SK-N-SH (cell line): ENCODE measurements around the gene CNST. TPM values are rescaled to one million over a fixed set of nuclear protein-coding genes. Genes with fewer than 3 reads are reported as not detected.
A peak's percentile ranks its signal among the peaks of the same experiment; 100 is the strongest.

ENCODE experiments used
- CTCF ChIA-PET: fragments of 300-600, 350-600 bp; formaldehyde crosslinking; extraction: SDS; loops from one replicate; lab custom pipeline; 2021; lab: Yijun Ruan, JAX
- POLR2A ChIA-PET: fragments of 350-600 bp; sonication (Branson Sonifier 250); formaldehyde crosslinking; extraction: SDS; loops from one replicate; lab custom pipeline; 2020; ENCODE audit warnings: antibody characterized with exemption, inconsistent platforms; lab: Yijun Ruan, JAX
- DNase-seq: peaks from one replicate; pipeline ENCODE4 v3.0.0; 2012
- H2AFZ ChIP-seq: fragments of 200-600 bp; sonication (generic); 2 replicates; pipeline ENCODE4 v1.8.1; 2016; ENCODE audit warnings: antibody characterized with exemption, mild to moderate bottlenecking, low read depth
- H3F3A ChIP-seq: fragments of 200-600 bp; sonication (generic); replicated peaks from 2 replicates; pipeline ENCODE3; 2016; ENCODE audit warnings: antibody characterized with exemption, mild to moderate bottlenecking; ENCODE audit not compliant: insufficient read depth
- H3K27ac ChIP-seq, 2 experiments: fragments of 200-500 bp in 1 of 2; fragments of 200-600 bp in 1 of 2; sonication (Bioruptor generic) in 1 of 2; sonication (generic), shearing (Covaris generic) in 1 of 2; 2 replicates each; pipeline versions ENCODE4 v1.5.1 to v1.6.1; 2014 to 2016; ENCODE audit warnings: low read depth in 2 of 2, inconsistent platforms in 1 of 2, low read length in 1 of 2, mild to moderate bottlenecking in 1 of 2, mixed read lengths in 1 of 2
- H3K27me3 ChIP-seq: fragments of 200-600 bp; sonication (generic), shearing (Covaris generic); 2 replicates; pipeline ENCODE4 v1.6.1; 2016; ENCODE audit warnings: mixed run types; ENCODE audit not compliant: insufficient read depth
- H3K36me3 ChIP-seq, 2 experiments: fragments of 200-500 bp in 1 of 2; fragments of 200-600 bp in 1 of 2; sonication (Bioruptor generic) in 1 of 2; sonication (generic) in 1 of 2; replicated peaks in 1 of 2; 2 replicates each; pipeline versions ENCODE3 to v1.5.1; 2014 to 2016; ENCODE audit warnings: low read length in 1 of 2, mild to moderate bottlenecking in 1 of 2; ENCODE audit not compliant: insufficient read depth in 2 of 2, control insufficient read depth in 1 of 2
- H3K4me1 ChIP-seq, 2 experiments: fragments of 200-500 bp in 1 of 2; fragments of 200-600 bp in 1 of 2; sonication (Bioruptor generic) in 1 of 2; sonication (generic), shearing (Covaris generic) in 1 of 2; 2 replicates each; pipeline versions ENCODE4 v1.5.1 to v1.6.1; 2014 to 2016; ENCODE audit warnings: low read depth in 1 of 2, low read length in 1 of 2, mixed run types in 1 of 2; ENCODE audit not compliant: insufficient read depth in 2 of 2, control insufficient read depth in 1 of 2
- H3K4me2 ChIP-seq: fragments of 200-600 bp; sonication (generic), shearing (Covaris generic); 2 replicates; pipeline ENCODE4 v1.6.1; 2017; ENCODE audit warnings: mixed run types
- H3K4me3 ChIP-seq, 2 experiments: fragments of 200-500 bp in 1 of 2; fragments of 200-600 bp in 1 of 2; sonication (Bioruptor generic) in 1 of 2; sonication (generic), shearing (Covaris generic) in 1 of 2; 2 replicates each; pipeline versions ENCODE4 v1.5.1 to v1.8.1; 2014 to 2016; ENCODE audit warnings: low read depth in 2 of 2, inconsistent platforms in 1 of 2, low read length in 1 of 2, mild to moderate bottlenecking in 1 of 2, mixed read lengths in 1 of 2, moderate library complexity in 1 of 2
- H3K79me2 ChIP-seq: fragments of 200-600 bp; sonication (generic); 2 replicates; pipeline ENCODE4 v1.8.1; 2017; ENCODE audit warnings: mild to moderate bottlenecking; ENCODE audit not compliant: insufficient read depth
- H3K9ac ChIP-seq: fragments of 200-600 bp; sonication (generic); 2 replicates; pipeline ENCODE4 v1.6.1; 2017; ENCODE audit warnings: mixed run types
- H3K9me2 ChIP-seq: fragments of 200-600 bp; sonication (generic); 2 replicates; pipeline ENCODE4 v1.6.1; 2017; ENCODE audit warnings: mixed run types
- H3K9me3 ChIP-seq: fragments of 200-600 bp; sonication (generic); 2 replicates; pipeline ENCODE4 v1.6.1; 2017; ENCODE audit warnings: mixed run types, mild to moderate bottlenecking, moderate library complexity
- H4K20me1 ChIP-seq: fragments of 200-600 bp; sonication (generic); 2 replicates; pipeline ENCODE4 v1.6.1; 2017; ENCODE audit warnings: mild to moderate bottlenecking, mixed run types; ENCODE audit not compliant: insufficient read depth
- FOXM1 ChIP-seq: IDR thresholded peaks from 2 replicates; pipeline ENCODE4 v1.4.0; 2012; ENCODE audit warnings: low read depth, mild to moderate bottlenecking
- GATA2 ChIP-seq: sonication (generic); formaldehyde crosslinking; IDR thresholded peaks from 2 replicates; pipeline ENCODE4 v1.5.0; 2020; ENCODE audit warnings: mild to moderate bottlenecking, missing genetic modification reagents
- JUND ChIP-seq: IDR thresholded peaks from 2 replicates; pipeline ENCODE4 v1.4.0; 2012
- MEF2A ChIP-seq: IDR thresholded peaks from 2 replicates; pipeline ENCODE4 v1.4.0; 2012; ENCODE audit warnings: low read depth, borderline replicate concordance
- MXI1 ChIP-seq: IDR thresholded peaks from 2 replicates; pipeline ENCODE4 v1.6.1; 2012; ENCODE audit warnings: mild to moderate bottlenecking, low read depth, low read length, improper control_type of control experiment
- NRF1 ChIP-seq: IDR thresholded peaks from 2 replicates; pipeline ENCODE4 v1.6.1; 2012; ENCODE audit warnings: low read depth, mild to moderate bottlenecking, low read length
- RAD21 ChIP-seq: IDR thresholded peaks from 2 replicates; pipeline ENCODE4 v1.6.1; 2012; ENCODE audit warnings: mild to moderate bottlenecking, low read length
- RCOR1 ChIP-seq: fragments of 150-350 bp; IDR thresholded peaks from 2 replicates; pipeline ENCODE4 v1.6.1; 2017; ENCODE audit warnings: antibody characterized with exemption, low read length
- RFX5 ChIP-seq: IDR thresholded peaks from 2 replicates; pipeline ENCODE4 v1.6.1; 2012; ENCODE audit warnings: mild to moderate bottlenecking, improper control_type of control experiment, low read length
- SIN3A ChIP-seq: IDR thresholded peaks from 2 replicates; pipeline ENCODE4 v1.6.1; 2012; ENCODE audit warnings: low read depth, mild to moderate bottlenecking, low read length, moderate library complexity, borderline replicate concordance
- SMC3 ChIP-seq: IDR thresholded peaks from 2 replicates; pipeline ENCODE4 v1.6.1; 2012; ENCODE audit warnings: low read depth, low read length, improper control_type of control experiment
- TAF1 ChIP-seq: IDR thresholded peaks from 2 replicates; pipeline ENCODE4 v1.6.1; 2012; ENCODE audit warnings: low read depth, mild to moderate bottlenecking, low read length, moderate library complexity, borderline replicate concordance
- WGBS: methylation state at CpG from one replicate; pipeline ENCODE4 v1.1.6; 2017; ENCODE audit warnings: low lambda C conversion rate; 5-methylcytosine and 5-hydroxymethylcytosine counted together
- polyA plus RNA-seq, 3 experiments: library from polyadenylated mRNA; depleted of rRNA; stranded (reverse); fragments of >200 nt; gene quantifications; 2 replicates each; pipeline ENCODE4 v1.2.3, GENCODE V29; 2012
- TF ChIP-seq, protein P1 (sequence below): IDR thresholded peaks from 2 replicates; pipeline ENCODE4 v1.4.0; 2012; ENCODE audit warnings: low read depth, borderline replicate concordance
- TF ChIP-seq, protein P2 (sequence below): fragments of 150-350 bp; IDR thresholded peaks from 2 replicates; pipeline ENCODE4 v1.6.1; 2016; ENCODE audit warnings: mild to moderate bottlenecking, low read depth, low read length
- TF ChIP-seq, protein P3 (sequence below): fragments of 150-350 bp; IDR thresholded peaks from 2 replicates; pipeline ENCODE4 v1.6.1; 2017; ENCODE audit warnings: antibody characterized with exemption, low read length, low read depth, borderline replicate concordance
- TF ChIP-seq, protein P4 (sequence below): IDR thresholded peaks from 2 replicates; pipeline ENCODE4 v1.4.0; 2012; ENCODE audit warnings: low read depth
- TF ChIP-seq, protein P5 (sequence below): fragments of 200-600 bp; sonication (generic); IDR thresholded peaks from 2 replicates; pipeline ENCODE4 v1.6.1; 2017; ENCODE audit warnings: antibody characterized with exemption, mild to moderate bottlenecking, moderate library complexity
- TF ChIP-seq, protein P6 (sequence below): IDR thresholded peaks from 2 replicates; pipeline ENCODE4 v1.4.0; 2012; ENCODE audit warnings: low read depth, borderline replicate concordance

The CNST gene
- polyA plus RNA-seq, 1 of the 3 experiments (the other 2 are of a cell fraction): 21.7 TPM

DNA sequence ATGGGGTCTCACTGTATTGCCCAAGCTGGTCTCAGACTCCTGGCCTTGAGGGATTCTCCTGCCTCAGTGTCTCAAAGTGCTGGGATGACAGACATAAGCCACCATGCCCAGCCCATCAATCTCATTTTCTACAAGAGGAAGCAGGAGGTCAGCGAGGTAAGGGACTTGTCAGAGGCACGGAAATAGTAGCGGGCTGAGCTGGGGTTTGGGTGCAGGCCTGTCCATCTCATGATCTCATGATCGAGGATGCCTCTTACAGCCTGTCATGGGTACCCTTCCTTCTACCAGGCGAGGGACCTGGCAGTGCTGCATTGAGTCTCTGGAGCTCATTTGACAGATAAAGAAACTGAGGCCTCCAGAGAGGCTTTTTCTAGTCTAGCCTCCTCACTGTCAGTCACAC lies 129.4 kb downstream of the CNST start:
- ChIA-PET POLR2A (no interaction called here), CTCF (interaction anchor here (0.8 to 1.5 kb wide), 4 partner anchors 10 to 198 kb away, joined by 3 to 4 read pairs (median 3); no protein-coding TSS in a partner anchor)
- Histone ChIP-seq H2AFZ (no peak overlapping the region), H3K4me2 (no peak overlapping the region), H3K9me3 (no peaks in the 10 kb centered on the region), H3K9me2 (no peaks in the 10 kb centered on the region), H3F3A (peaks cover 5% of the 10 kb centered on the region), H3K27me3 (no peaks in the 10 kb centered on the region), H3K79me2 (no peaks in the 10 kb centered on the region; the same call in 1 of the 2 replicates), H3K4me1 (no peaks in the 10 kb centered on the region), H3K27ac (no peak overlapping the region), H3K36me3 (no peaks in the 10 kb centered on the region), H3K9ac (no peak overlapping the region), H3K4me3 (no peak overlapping the region), H4K20me1 (no peaks in the 10 kb centered on the region)
- no peak for DNase-seq
- TF ChIP-seq JUND (no peak), SIN3A (no peak), RCOR1 (no peak), MXI1 (no peak), MEF2A (no peak)
- TF ChIP-seq, protein P1, sequence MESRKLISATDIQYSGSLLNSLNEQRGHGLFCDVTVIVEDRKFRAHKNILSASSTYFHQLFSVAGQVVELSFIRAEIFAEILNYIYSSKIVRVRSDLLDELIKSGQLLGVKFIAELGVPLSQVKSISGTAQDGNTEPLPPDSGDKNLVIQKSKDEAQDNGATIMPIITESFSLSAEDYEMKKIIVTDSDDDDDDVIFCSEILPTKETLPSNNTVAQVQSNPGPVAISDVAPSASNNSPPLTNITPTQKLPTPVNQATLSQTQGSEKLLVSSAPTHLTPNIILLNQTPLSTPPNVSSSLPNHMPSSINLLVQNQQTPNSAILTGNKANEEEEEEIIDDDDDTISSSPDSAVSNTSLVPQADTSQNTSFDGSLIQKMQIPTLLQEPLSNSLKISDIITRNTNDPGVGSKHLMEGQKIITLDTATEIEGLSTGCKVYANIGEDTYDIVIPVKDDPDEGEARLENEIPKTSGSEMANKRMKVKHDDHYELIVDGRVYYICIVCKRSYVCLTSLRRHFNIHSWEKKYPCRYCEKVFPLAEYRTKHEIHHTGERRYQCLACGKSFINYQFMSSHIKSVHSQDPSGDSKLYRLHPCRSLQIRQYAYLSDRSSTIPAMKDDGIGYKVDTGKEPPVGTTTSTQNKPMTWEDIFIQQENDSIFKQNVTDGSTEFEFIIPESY: no peak
- TF ChIP-seq, protein P2, sequence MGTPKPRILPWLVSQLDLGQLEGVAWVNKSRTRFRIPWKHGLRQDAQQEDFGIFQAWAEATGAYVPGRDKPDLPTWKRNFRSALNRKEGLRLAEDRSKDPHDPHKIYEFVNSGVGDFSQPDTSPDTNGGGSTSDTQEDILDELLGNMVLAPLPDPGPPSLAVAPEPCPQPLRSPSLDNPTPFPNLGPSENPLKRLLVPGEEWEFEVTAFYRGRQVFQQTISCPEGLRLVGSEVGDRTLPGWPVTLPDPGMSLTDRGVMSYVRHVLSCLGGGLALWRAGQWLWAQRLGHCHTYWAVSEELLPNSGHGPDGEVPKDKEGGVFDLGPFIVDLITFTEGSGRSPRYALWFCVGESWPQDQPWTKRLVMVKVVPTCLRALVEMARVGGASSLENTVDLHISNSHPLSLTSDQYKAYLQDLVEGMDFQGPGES: no peak
- TF ChIP-seq, protein P3, sequence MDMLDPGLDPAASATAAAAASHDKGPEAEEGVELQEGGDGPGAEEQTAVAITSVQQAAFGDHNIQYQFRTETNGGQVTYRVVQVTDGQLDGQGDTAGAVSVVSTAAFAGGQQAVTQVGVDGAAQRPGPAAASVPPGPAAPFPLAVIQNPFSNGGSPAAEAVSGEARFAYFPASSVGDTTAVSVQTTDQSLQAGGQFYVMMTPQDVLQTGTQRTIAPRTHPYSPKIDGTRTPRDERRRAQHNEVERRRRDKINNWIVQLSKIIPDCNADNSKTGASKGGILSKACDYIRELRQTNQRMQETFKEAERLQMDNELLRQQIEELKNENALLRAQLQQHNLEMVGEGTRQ: no peak
- TF ChIP-seq, protein P4, sequence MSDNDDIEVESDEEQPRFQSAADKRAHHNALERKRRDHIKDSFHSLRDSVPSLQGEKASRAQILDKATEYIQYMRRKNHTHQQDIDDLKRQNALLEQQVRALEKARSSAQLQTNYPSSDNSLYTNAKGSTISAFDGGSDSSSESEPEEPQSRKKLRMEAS: no peak
- WGBS: 79% methylated on average over 4 of the region's 5 CpGs

DNA sequence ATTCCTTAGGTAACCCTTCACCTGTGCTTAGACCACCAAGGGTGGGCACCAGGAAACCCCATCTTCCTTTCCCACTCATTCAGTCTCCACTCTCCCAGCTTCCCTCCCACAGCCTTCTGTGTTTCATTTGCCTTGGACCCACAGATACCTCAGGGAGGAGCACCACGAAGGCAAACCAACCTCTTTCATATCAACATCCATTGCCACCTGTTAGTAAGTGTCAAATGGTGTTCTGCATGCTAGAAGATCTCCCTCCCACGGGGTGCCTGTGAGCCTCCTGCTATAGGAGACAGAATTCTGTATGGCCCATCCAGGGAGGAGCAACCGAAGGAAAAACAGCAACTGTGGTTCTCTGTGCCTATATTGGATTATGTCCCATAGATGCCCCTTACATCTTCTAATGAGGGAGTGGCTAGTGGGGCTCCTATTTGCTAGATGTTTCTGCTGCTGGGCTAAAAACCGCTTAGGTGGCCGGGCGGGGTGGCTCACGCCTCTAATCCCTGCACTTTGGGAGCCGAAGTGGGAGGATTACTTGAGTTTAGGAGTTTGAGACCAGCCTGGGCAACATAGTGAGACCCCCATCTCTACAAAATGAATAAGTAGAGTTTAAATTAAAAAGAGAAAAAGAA lies 132.3 kb downstream of the CNST start:
- Histone ChIP-seq H3K9me3 (no peaks in the 10 kb centered on the region), H3K36me3 (no peaks in the 10 kb centered on the region), H3K4me2 (peak overlapping the region; percentile 62), H4K20me1 (no peaks in the 10 kb centered on the region), H3K79me2 (no peaks in the 10 kb centered on the region; the same call in 1 of the 2 replicates), H3K4me3 (peak overlapping the region; percentile 25 to 45; a peak in 3 of 4 replicates), H3K9ac (peak overlapping the region; percentile 65), H3K27me3 (no peaks in the 10 kb centered on the region), H2AFZ (peak overlapping the region; percentile 97), H3K4me1 (no peaks in the 10 kb centered on the region; a peak in 1 of 4 replicates), H3F3A (peaks cover 5% of the 10 kb centered on the region), H3K27ac (peak overlapping the region; percentile 39 to 69; a peak in 3 of 4 replicates), H3K9me2 (no peaks in the 10 kb centered on the region)
- POLR2A ChIA-PET: no interaction called here
- no peak for DNase-seq
- WGBS: 86% methylated on average over 8 of the region's 8 CpGs
- CTCF ChIA-PET: interaction anchor here (1.2 to 1.8 kb wide), 2 partner anchors 9 to 29 kb away, joined by 4 to 13 read pairs; no protein-coding TSS in a partner anchor
- TF ChIP-seq, protein P5, sequence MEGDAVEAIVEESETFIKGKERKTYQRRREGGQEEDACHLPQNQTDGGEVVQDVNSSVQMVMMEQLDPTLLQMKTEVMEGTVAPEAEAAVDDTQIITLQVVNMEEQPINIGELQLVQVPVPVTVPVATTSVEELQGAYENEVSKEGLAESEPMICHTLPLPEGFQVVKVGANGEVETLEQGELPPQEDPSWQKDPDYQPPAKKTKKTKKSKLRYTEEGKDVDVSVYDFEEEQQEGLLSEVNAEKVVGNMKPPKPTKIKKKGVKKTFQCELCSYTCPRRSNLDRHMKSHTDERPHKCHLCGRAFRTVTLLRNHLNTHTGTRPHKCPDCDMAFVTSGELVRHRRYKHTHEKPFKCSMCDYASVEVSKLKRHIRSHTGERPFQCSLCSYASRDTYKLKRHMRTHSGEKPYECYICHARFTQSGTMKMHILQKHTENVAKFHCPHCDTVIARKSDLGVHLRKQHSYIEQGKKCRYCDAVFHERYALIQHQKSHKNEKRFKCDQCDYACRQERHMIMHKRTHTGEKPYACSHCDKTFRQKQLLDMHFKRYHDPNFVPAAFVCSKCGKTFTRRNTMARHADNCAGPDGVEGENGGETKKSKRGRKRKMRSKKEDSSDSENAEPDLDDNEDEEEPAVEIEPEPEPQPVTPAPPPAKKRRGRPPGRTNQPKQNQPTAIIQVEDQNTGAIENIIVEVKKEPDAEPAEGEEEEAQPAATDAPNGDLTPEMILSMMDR: no peak
- TF ChIP-seq RFX5: no peak
- no peak for TF ChIP-seq SMC3
- TF ChIP-seq RAD21: no peak
- TF ChIP-seq NRF1: no peak
- TF ChIP-seq, protein P2: no peak
- TF ChIP-seq MEF2A: no peak
- no peak for TF ChIP-seq TAF1
- TF ChIP-seq FOXM1: no peak
- TF ChIP-seq, protein P6, sequence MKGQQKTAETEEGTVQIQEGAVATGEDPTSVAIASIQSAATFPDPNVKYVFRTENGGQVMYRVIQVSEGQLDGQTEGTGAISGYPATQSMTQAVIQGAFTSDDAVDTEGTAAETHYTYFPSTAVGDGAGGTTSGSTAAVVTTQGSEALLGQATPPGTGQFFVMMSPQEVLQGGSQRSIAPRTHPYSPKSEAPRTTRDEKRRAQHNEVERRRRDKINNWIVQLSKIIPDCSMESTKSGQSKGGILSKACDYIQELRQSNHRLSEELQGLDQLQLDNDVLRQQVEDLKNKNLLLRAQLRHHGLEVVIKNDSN: no peak
- no peak for TF ChIP-seq GATA2
